HEK293 (cell line): ENCODE data around the gene ABCC11.

Experiments used
- CTCF ChIP-seq: fragments of 450-650 bp; formaldehyde crosslinking; IDR thresholded peaks from 2 replicates; pipeline ENCODE4 v1.5.1; 2016; ENCODE audit warnings: missing biosample characterization, missing genetic modification characterization
- ZBTB17 ChIP-seq: fragments of 450-650 bp; formaldehyde crosslinking; IDR thresholded peaks from 2 replicates; pipeline ENCODE4 v1.5.1; 2016; ENCODE audit warnings: missing biosample characterization, missing genetic modification characterization
- ZNF501 ChIP-seq: fragments of 450-650 bp; formaldehyde crosslinking; IDR thresholded peaks from 2 replicates; pipeline ENCODE4 v1.5.1; 2016; ENCODE audit warnings: missing biosample characterization, missing genetic modification characterization
- ZNF639 ChIP-seq: fragments of 450-650 bp; formaldehyde crosslinking; IDR thresholded peaks from 2 replicates; pipeline ENCODE4 v1.5.1; 2016; ENCODE audit warnings: missing biosample characterization, missing genetic modification characterization

- TF ChIP-seq ZNF639 (tag by site-specific recombination) (no peak), ZBTB17 (tag by site-specific recombination) (no peak), ZNF501 (tag by site-specific recombination) (no peak), CTCF (tag by site-specific recombination) (no peak)
Measured at GRCh38 chr16:48146710-48147109, 100.6 kb downstream of the ABCC11 start.
